Measurements from ENCODE around the gene CHST2.

Gene CHST2

DNA sequence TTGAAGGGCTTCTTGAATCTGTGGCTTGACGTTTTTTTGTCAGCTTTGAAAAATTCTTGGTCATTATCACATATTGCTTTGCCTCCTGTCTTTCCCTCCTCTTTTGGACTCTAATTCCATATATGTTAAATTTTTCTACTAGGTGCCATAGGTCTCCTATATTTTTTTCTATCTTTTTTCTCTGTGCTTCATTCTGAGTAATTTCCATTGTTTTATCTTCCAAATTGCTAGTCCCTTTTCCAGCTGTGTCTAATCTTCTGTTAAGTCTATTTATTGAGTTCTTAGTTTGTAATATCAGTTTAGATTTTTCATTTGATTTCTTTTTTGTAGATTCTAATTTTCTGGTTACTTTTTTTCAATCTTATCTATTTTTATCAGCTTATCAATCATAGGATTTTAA lies 53.7 kb downstream of the CHST2 start:
- Histone ChIP-seq H3K4me3 (ENCODE audit: low read depth, low read length) (no peak overlapping the region), H3K27ac (no peak overlapping the region), H3K27me3 (replicated peaks) (no peaks in the 10 kb centered on the region), H3K36me3 (replicated peaks) (no peaks in the 10 kb centered on the region)
- TF ChIP-seq, protein P1, sequence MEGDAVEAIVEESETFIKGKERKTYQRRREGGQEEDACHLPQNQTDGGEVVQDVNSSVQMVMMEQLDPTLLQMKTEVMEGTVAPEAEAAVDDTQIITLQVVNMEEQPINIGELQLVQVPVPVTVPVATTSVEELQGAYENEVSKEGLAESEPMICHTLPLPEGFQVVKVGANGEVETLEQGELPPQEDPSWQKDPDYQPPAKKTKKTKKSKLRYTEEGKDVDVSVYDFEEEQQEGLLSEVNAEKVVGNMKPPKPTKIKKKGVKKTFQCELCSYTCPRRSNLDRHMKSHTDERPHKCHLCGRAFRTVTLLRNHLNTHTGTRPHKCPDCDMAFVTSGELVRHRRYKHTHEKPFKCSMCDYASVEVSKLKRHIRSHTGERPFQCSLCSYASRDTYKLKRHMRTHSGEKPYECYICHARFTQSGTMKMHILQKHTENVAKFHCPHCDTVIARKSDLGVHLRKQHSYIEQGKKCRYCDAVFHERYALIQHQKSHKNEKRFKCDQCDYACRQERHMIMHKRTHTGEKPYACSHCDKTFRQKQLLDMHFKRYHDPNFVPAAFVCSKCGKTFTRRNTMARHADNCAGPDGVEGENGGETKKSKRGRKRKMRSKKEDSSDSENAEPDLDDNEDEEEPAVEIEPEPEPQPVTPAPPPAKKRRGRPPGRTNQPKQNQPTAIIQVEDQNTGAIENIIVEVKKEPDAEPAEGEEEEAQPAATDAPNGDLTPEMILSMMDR (IDR thresholded peaks at IDR 0.05; ENCODE audit: low read depth, low read length, missing control alignments) = no peak
- in situ Hi-C loops (cut with HindIII; ENCODE audit: low pct_ligation_motif_present, low sequenced_read_pairs) = no loop called here
- no peak for DNase-seq
